Smooth muscle cell (in vitro differentiated cells): Measurements from ENCODE around the gene FIGNL1. TPM values are rescaled to one million over a fixed set of nuclear protein-coding genes. Genes with fewer than 3 reads are reported as not detected.

Experiments used
- DNase-seq: peaks from one replicate; lab custom pipeline; 2025; ENCODE audit not compliant: unreplicated experiment; lab: John Stamatoyannopoulos, UW
- H2AFZ ChIP-seq: fragments of 200-600 bp; sonication (generic); 2 replicates; pipeline ENCODE4 v1.6.0; 2016; ENCODE audit warnings: antibody characterized with exemption, low read depth, mild to moderate bottlenecking
- H3F3A ChIP-seq: fragments of 200-600 bp; sonication (generic); 2 replicates; pipeline ENCODE4 v1.6.0; 2017; ENCODE audit warnings: antibody characterized with exemption, low read depth
- H3K27ac ChIP-seq: fragments of 200-600 bp; sonication (generic); 2 replicates; pipeline ENCODE4 v1.5.1; 2016; ENCODE audit warnings: low read depth, mild to moderate bottlenecking
- H3K27me3 ChIP-seq: fragments of 200-600 bp; sonication (generic); 2 replicates; pipeline ENCODE4 v1.6.1; 2016; ENCODE audit warnings: low read depth, mild to moderate bottlenecking
- H3K36me3 ChIP-seq: fragments of 200-600 bp; sonication (generic); 2 replicates; pipeline ENCODE4 v1.5.1; 2016; ENCODE audit warnings: low read depth
- H3K4me1 ChIP-seq: fragments of 200-600 bp; sonication (generic); 2 replicates; pipeline ENCODE4 v1.5.1; 2016; ENCODE audit warnings: low read depth
- H3K4me2 ChIP-seq: fragments of 200-600 bp; sonication (generic); 2 replicates; pipeline ENCODE4 v1.6.0; 2016; ENCODE audit warnings: mild to moderate bottlenecking
- H3K4me3 ChIP-seq: fragments of 200-600 bp; sonication (generic); 2 replicates; pipeline ENCODE4 v1.5.1; 2016; ENCODE audit warnings: mild to moderate bottlenecking
- H3K79me2 ChIP-seq: fragments of 200-600 bp; sonication (generic); 2 replicates; pipeline ENCODE4 v1.6.0; 2016; ENCODE audit warnings: low read depth, mild to moderate bottlenecking
- H3K9ac ChIP-seq: fragments of 200-600 bp; sonication (generic); 2 replicates; pipeline ENCODE4 v1.6.0; 2016; ENCODE audit warnings: low read depth
- H3K9me3 ChIP-seq: fragments of 200-600 bp; sonication (generic); replicated peaks from 2 replicates; pipeline ENCODE4 v1.5.1; 2016; ENCODE audit warnings: low read depth
- H4K20me1 ChIP-seq: fragments of 200-600 bp; sonication (generic); 2 replicates; pipeline ENCODE4 v1.6.0; 2016; ENCODE audit warnings: low read depth
- CTCF ChIP-seq: fragments of 200-600 bp; sonication (generic); IDR thresholded peaks from 2 replicates; pipeline ENCODE4 v1.5.1; 2017; ENCODE audit warnings: borderline replicate concordance, mild to moderate bottlenecking, antibody characterized with exemption; ENCODE audit not compliant: insufficient read depth, poor library complexity, severe bottlenecking
- WGBS: methylation state at CpG from one replicate; pipeline ENCODE4 v1.1.7; 2016; ENCODE audit warnings: low lambda C conversion rate; 5-methylcytosine and 5-hydroxymethylcytosine counted together
- polyA plus RNA-seq: library from polyadenylated mRNA; unstranded; fragments of >200 nt; fragmentation: Nextera tagmentation; extraction: Ambion mirVana; gene quantifications from 2 replicates; pipeline ENCODE4 v1.2.1, GENCODE V29; 2016
- total RNA-seq: library from RNA; depleted of rRNA; stranded (reverse); fragments of >200 nt; gene quantifications from 2 replicates; pipeline ENCODE4 v1.2.3, GENCODE V29; 2014

FIGNL1 gene
- total and polyA plus RNA-seq, 2 experiments from 2014 or later = 6.3 to 10.8 TPM

GRCh38 chr7:50411332-50411731 is 38.8 kb downstream of the FIGNL1 start:
- Histone ChIP-seq H3K79me2 (no peaks in the 10 kb centered on the region), H3K27me3 (peaks cover 24% of the 10 kb centered on the region), H3K9ac (no peak overlapping the region), H4K20me1 (no peaks in the 10 kb centered on the region), H3F3A (no peaks in the 10 kb centered on the region), H3K9me3 (no peaks in the 10 kb centered on the region), H3K27ac (no peak overlapping the region), H3K4me3 (no peak overlapping the region), H3K4me1 (no peaks in the 10 kb centered on the region), H3K36me3 (no peaks in the 10 kb centered on the region), H2AFZ (no peak overlapping the region), H3K4me2 (no peak overlapping the region)
- DNase-seq = no peak
- whole genome bisulfite sequencing = 90% methylated on average over 6 of the region's 6 CpGs
- TF ChIP-seq CTCF = no peak

GRCh38 chr7:50409856-50410745 is 40.0 kb downstream of the FIGNL1 start:
- Histone ChIP-seq H2AFZ (no peak overlapping the region), H3K4me1 (no peaks in the 10 kb centered on the region), H3K27me3 (peaks cover 24% of the 10 kb centered on the region), H3K36me3 (no peaks in the 10 kb centered on the region), H3K9me3 (no peaks in the 10 kb centered on the region), H3K9ac (no peak overlapping the region), H3F3A (no peaks in the 10 kb centered on the region), H3K4me2 (no peak overlapping the region), H3K4me3 (no peak overlapping the region), H3K27ac (no peak overlapping the region), H4K20me1 (no peaks in the 10 kb centered on the region), H3K79me2 (no peaks in the 10 kb centered on the region)
- no peak for TF ChIP-seq CTCF
- DNase-seq = no peak
- WGBS = 96% methylated on average over 17 of the region's 17 CpGs

GRCh38 chr7:50406935-50407334 is 43.2 kb downstream of the FIGNL1 start:
- TF ChIP-seq CTCF = no peak

More at GRCh38 chr7:50406935-50407334, 43.2 kb downstream of the FIGNL1 start:
- no peak overlapping the region for H3K4me2 ChIP-seq
- H3K4me1 ChIP-seq = no peaks in the 10 kb centered on the region
- H3K27ac ChIP-seq = no peak overlapping the region
- DNase-seq = no peak
- H3K27me3 ChIP-seq = peaks cover 40% of the 10 kb centered on the region
- H3K4me3 ChIP-seq = no peak overlapping the region
- no peak overlapping the region for H2AFZ ChIP-seq
- H3K9ac ChIP-seq = no peak overlapping the region
- H3K9me3 ChIP-seq = no peaks in the 10 kb centered on the region
- H3F3A ChIP-seq = no peaks in the 10 kb centered on the region
- no peaks in the 10 kb centered on the region for H4K20me1 ChIP-seq
- no peaks in the 10 kb centered on the region for H3K79me2 ChIP-seq
- no peaks in the 10 kb centered on the region for H3K36me3 ChIP-seq
- WGBS = 77% methylated on average over 5 of the region's 5 CpGs
